ENCODE results near the gene ACVR2B.

ACVR2B gene

GRCh38 chr3:38493031-38493430 is 39.3 kb downstream of the ACVR2B start:
- no peak for TF ChIP-seq RARB (CRISPR knock-in tag; IDR thresholded peaks at IDR 0.05)
- no peak for TF ChIP-seq TOX (CRISPR knock-in tag; IDR thresholded peaks at IDR 0.05; ENCODE audit: borderline replicate concordance)
- TF ChIP-seq POU6F1 (CRISPR knock-in tag; IDR thresholded peaks at IDR 0.05; ENCODE audit: borderline replicate concordance, low read depth) = no peak
- TF ChIP-seq ZFP3 (CRISPR knock-in tag; IDR thresholded peaks at IDR 0.05) = no peak
- no peak for TF ChIP-seq OSR1 (CRISPR knock-in tag; IDR thresholded peaks at IDR 0.05)
- TF ChIP-seq ESRRG (CRISPR knock-in tag; IDR thresholded peaks at IDR 0.05) = no peak
- no peak for TF ChIP-seq ZNF565 (CRISPR knock-in tag; conservative IDR thresholded peaks at IDR 0.05; ENCODE audit: low read depth)
- TF ChIP-seq ZFP30 (CRISPR knock-in tag; IDR thresholded peaks at IDR 0.05) = no peak
- no peak for TF ChIP-seq ZNF8 (CRISPR knock-in tag; IDR thresholded peaks at IDR 0.05)
- ATAC-seq = no peak

- TF ChIP-seq ZFP3 (CRISPR knock-in tag; IDR thresholded peaks at IDR 0.05) (no peak), PATZ1 (CRISPR knock-in tag; IDR thresholded peaks at IDR 0.05; ENCODE audit: borderline replicate concordance) (no peak), CSRNP3 (CRISPR knock-in tag; IDR thresholded peaks at IDR 0.05) (no peak), ISL1 (CRISPR knock-in tag; IDR thresholded peaks at IDR 0.05) (no peak), ZFP30 (CRISPR knock-in tag; IDR thresholded peaks at IDR 0.05) (no peak), ZNF565 (CRISPR knock-in tag; conservative IDR thresholded peaks at IDR 0.05; ENCODE audit: low read depth) (no peak), BACH2 (CRISPR knock-in tag; IDR thresholded peaks at IDR 0.05; ENCODE audit: borderline replicate concordance) (no peak), PPARA (CRISPR knock-in tag; IDR thresholded peaks at IDR 0.05; ENCODE audit: borderline replicate concordance) (no peak), ARNTL (CRISPR knock-in tag; IDR thresholded peaks at IDR 0.05; ENCODE audit: borderline replicate concordance, low read depth) (no peak), ZNF70 (CRISPR knock-in tag; IDR thresholded peaks at IDR 0.05) (no peak), ESRRG (CRISPR knock-in tag; IDR thresholded peaks at IDR 0.05) (no peak), POU6F1 (CRISPR knock-in tag; IDR thresholded peaks at IDR 0.05; ENCODE audit: borderline replicate concordance, low read depth) (no peak), CREB5 (CRISPR knock-in tag; IDR thresholded peaks at IDR 0.05; ENCODE audit: low read depth) (no peak)
- ATAC-seq = peak; percentile 96
Observed at GRCh38 chr3:38496131-38496910, 42.6 kb downstream of the ACVR2B start, which contains the start of gene EXOG. EXOG (plus strand) TSS chr3:38496340; CDS start chr3:38496368, 28 bp downstream.

- TF ChIP-seq ISL1 (CRISPR knock-in tag; IDR thresholded peaks at IDR 0.05) (no peak), ESRRG (CRISPR knock-in tag; IDR thresholded peaks at IDR 0.05) (no peak), ZFP3 (CRISPR knock-in tag; IDR thresholded peaks at IDR 0.05) (no peak), PATZ1 (CRISPR knock-in tag; IDR thresholded peaks at IDR 0.05; ENCODE audit: borderline replicate concordance) (no peak), ZC3H10 (CRISPR knock-in tag; IDR thresholded peaks at IDR 0.05) (no peak), ZFP30 (CRISPR knock-in tag; IDR thresholded peaks at IDR 0.05) (no peak), CSRNP3 (CRISPR knock-in tag; IDR thresholded peaks at IDR 0.05) (no peak), TCF4 (CRISPR knock-in tag; IDR thresholded peaks at IDR 0.05; ENCODE audit: borderline replicate concordance) (no peak), PPARA (CRISPR knock-in tag; IDR thresholded peaks at IDR 0.05; ENCODE audit: borderline replicate concordance) (no peak), ZNF70 (CRISPR knock-in tag; IDR thresholded peaks at IDR 0.05) (no peak), ARNTL (CRISPR knock-in tag; IDR thresholded peaks at IDR 0.05; ENCODE audit: borderline replicate concordance, low read depth) (no peak), RARB (CRISPR knock-in tag; IDR thresholded peaks at IDR 0.05) (no peak), TSHZ2 (CRISPR knock-in tag; IDR thresholded peaks at IDR 0.05) (no peak)
- ATAC-seq = no peak
Observed at GRCh38 chr3:38497031-38497430, 43.3 kb downstream of the ACVR2B start.

Data from SK-N-SH treated with all-trans-retinoic acid at 6 μM for 48 hours (cell line).